Keratinocyte (primary cell): ENCODE measurements around the gene PRPH2.

ENCODE experiments used
- CTCF ChIP-seq, 3 experiments: IDR thresholded peaks in 1 of 3; conservative IDR thresholded peaks in 1 of 3; optimal IDR thresholded peaks in 1 of 3; 2 replicates in 2 of 3; 3 replicates in 1 of 3; pipeline versions ENCODE3 to v1.5.1; 2011; ENCODE audit warnings: low read length in 3 of 3, mild to moderate bottlenecking in 3 of 3, moderate library complexity in 2 of 3, control low read depth in 1 of 3, inconsistent platforms in 1 of 3; ENCODE audit not compliant: insufficient read depth in 2 of 3; ENCODE audit errors: extremely low read depth in 1 of 3
- EZH2 ChIP-seq: IDR thresholded peaks from one replicate; pipeline ENCODE4 v1.6.1; 2012; ENCODE audit warnings: inconsistent platforms, mild to moderate bottlenecking, low read length, moderate library complexity

- TF ChIP-seq CTCF (optimal IDR thresholded peaks at IDR 0.05 in 1 of 3, IDR thresholded peaks at IDR 0.05 in 1 of 3, conservative IDR thresholded peaks at IDR 0.05 in 1 of 3; ENCODE audit: extremely low read depth in 1 of 3, insufficient read depth in 2 of 3, low read length in 3 of 3), result no peak
- TF ChIP-seq EZH2, result no peak
Observed at GRCh38 chr6:42653851-42654250, 68.5 kb downstream of the PRPH2 start.
